ENCODE data around the gene CNPPD1.

DNA sequence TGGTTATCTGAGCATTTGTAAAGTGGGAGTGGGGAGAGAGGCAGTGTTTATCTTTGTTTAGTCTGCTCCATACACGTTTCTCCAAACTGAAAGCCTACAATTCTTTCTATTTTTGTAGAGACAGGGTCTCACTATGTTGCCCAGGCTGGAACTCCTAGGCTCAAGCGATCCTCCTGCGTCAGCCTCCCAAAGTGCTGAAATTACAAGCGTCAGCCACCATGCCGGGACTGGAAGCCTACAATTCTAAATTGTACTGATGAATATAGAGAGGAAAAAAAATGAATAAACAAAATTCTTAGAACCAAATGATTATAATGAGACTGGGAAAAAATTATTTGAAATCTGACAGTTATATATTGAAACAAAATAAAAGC, 28.4 kb upstream of the CNPPD1 start:
- TF ChIP-seq POLR2A (IDR thresholded peaks at IDR 0.05; ENCODE audit: low read length) (no peak), NFE2L2 (conservative IDR thresholded peaks at IDR 0.05; ENCODE audit: low read length) (no peak), POLR2AphosphoS2 (conservative IDR thresholded peaks at IDR 0.05; ENCODE audit: low read length) (no peak)
